Mesangial cell (primary cell): ENCODE results near the gene PAPOLB. TPM values are rescaled to one million over a fixed set of nuclear protein-coding genes. Genes with fewer than 3 reads are reported as not detected.

Source experiments
- total RNA-seq: library from RNA; depleted of rRNA; stranded (reverse); fragments of >200 nt; gene quantifications from 2 replicates; pipeline ENCODE4 v1.2.3, GENCODE V29; 2015

PAPOLB gene
- total RNA-seq, result under 0.01 TPM in 1 of 2 replicates, not detected in the other

GRCh38 chr7:4861673-4862072 lies at the start of gene PAPOLB:
PAPOLB (minus strand) TSS chr7:4862030; CDS start chr7:4861810, 220 bp downstream.

DNA sequence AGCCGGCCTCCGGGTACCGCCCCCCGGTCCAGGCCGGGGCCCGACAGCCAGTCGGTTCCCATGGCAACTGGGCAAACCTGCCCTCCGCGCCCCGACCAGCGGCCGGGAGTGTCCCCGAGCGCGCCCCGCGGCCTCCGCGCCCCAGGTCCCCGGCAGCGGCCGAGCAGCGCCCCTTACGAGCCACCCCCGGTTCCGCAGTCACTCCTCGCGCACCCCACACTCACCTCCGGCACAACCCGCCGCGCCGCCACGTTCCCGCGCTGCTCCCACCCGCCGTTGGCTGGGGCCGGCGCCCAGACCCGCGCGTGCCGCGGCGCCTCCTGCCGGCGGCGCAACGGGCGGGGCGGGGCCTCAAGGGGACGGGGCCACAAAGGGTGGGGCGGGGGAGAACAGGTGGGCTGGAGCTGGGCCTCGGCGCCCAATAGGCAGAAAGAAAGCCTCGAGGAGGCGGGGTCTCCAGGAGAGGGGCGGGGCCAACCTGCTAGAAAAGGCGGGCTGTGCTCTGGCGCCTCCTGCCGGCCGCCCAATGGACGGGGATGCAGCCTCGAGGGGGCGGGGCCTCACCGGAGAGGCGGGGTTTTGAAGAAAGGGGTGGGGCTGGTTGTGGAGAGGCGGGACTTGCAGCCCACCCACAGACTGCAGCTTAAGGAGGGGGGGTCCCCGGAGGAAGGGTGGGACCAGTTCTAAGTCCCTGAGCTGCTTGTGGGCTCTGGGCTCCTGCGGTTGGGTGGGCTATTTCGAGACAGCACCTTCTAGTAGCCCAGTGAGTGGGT lies 21.7 kb upstream of the PAPOLB start, which contains the start of gene RADIL:
Gene RADIL (minus strand): TSS at position 345 of the 773 bp plus-strand sequence. CDS start 5,577 bp downstream, outside the sequence.

Other genes with a start within 250 kb of the PAPOLB start
- gene FOXK1, start 179.7 kb downstream of the PAPOLB start, total RNA-seq, result 35.7 and 53.2 TPM in 2 replicates
- gene AP5Z1, start 86.4 kb downstream of the PAPOLB start, total RNA-seq, result 19.2 and 35.2 TPM in 2 replicates
- 0.63 and 1.3 TPM in 2 replicates for gene RADIL, start 21.7 kb upstream of the PAPOLB start, total RNA-seq
- gene MMD2, start 97.2 kb upstream of the PAPOLB start, total RNA-seq, result not detected in 2 replicates
- 2.0 and 4.6 TPM in 2 replicates for gene RBAK, start 183.8 kb upstream of the PAPOLB start, total RNA-seq